IPS-15b (cell line): Measurements from ENCODE around the gene PDE6A.

Experiments
- H3K27me3 ChIP-seq: one replicate; pipeline ENCODE4 v1.6.1; 2013; ENCODE audit warnings: low read length; ENCODE audit not compliant: control insufficient read depth, insufficient read depth
- H3K36me3 ChIP-seq: one replicate; pipeline ENCODE4 v1.6.1; 2013; ENCODE audit warnings: low read length; ENCODE audit not compliant: control insufficient read depth, insufficient read depth
- H3K4me1 ChIP-seq: one replicate; pipeline ENCODE4 v1.6.1; 2013; ENCODE audit warnings: mild to moderate bottlenecking, low read length; ENCODE audit not compliant: control insufficient read depth, insufficient read depth
- H3K4me3 ChIP-seq: one replicate; pipeline ENCODE4 v1.5.1; 2013; ENCODE audit warnings: low read depth, low read length
- H3K9ac ChIP-seq: one replicate; pipeline ENCODE4 v1.6.1; 2013; ENCODE audit warnings: low read depth, mild to moderate bottlenecking, low read length
- H3K9me3 ChIP-seq: one replicate; pipeline ENCODE4 v1.6.1; 2013; ENCODE audit warnings: mild to moderate bottlenecking, low read length; ENCODE audit not compliant: control insufficient read depth, insufficient read depth

The PDE6A gene

DNA sequence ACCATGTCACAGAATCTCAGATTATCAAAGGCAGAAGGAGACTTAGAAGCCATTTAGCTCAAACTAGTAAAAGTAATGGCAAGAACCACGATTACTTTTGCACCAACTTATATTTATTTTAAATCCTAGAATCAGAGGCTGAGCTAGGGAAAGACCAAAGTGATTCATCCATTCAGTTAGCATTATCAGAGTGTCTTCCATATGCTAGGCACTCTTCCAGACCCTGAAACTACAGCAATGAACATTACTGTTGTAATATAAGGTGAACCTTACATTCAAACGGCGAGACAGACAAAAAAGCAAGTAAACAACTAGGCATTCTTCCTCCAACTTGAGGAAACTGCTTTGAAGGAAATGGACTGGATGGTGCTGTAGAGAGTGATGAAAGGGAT is 7.9 kb downstream of the PDE6A start:
- no peak overlapping the region for H3K4me3 ChIP-seq
- no peak overlapping the region for H3K9ac ChIP-seq
- no peaks in the 10 kb centered on the region for H3K4me1 ChIP-seq
- H3K9me3 ChIP-seq: no peaks in the 10 kb centered on the region
- no peaks in the 10 kb centered on the region for H3K36me3 ChIP-seq
- H3K27me3 ChIP-seq: no peaks in the 10 kb centered on the region

DNA sequence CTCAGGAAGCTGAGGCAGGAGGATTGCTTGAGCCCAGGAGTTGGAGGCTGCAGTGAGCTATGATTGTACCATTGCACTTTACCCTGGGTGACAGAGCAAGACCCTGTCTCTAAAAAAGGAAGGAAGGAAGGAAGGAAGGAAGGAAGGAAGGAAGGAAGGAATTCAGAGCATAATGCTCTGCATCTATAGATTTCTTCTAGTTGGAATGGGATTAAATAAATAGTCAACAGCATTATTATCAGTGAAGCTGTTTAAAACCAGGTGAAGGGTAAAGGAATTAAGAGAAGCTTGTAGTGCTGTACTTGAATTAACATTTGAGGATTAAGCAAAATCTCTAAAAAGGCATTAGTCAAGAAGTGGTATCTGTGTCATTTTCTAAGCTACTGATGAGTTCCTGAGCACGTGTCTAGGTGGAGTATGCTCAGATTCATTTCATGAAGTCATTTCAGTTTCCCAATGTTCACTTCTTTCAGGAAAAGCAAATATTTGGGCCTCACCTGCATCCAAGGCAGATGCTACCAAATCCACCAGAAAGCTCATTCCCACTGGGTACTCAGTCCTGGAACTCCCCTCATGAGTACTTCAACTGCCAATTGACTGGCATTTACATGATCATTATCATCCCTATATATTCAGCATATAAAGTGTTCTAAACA is 8.4 kb downstream of the PDE6A start:
- Histone ChIP-seq H3K27me3 (no peaks in the 10 kb centered on the region), H3K9me3 (no peaks in the 10 kb centered on the region), H3K4me3 (no peak overlapping the region), H3K36me3 (no peaks in the 10 kb centered on the region), H3K4me1 (no peaks in the 10 kb centered on the region), H3K9ac (no peak overlapping the region)

DNA sequence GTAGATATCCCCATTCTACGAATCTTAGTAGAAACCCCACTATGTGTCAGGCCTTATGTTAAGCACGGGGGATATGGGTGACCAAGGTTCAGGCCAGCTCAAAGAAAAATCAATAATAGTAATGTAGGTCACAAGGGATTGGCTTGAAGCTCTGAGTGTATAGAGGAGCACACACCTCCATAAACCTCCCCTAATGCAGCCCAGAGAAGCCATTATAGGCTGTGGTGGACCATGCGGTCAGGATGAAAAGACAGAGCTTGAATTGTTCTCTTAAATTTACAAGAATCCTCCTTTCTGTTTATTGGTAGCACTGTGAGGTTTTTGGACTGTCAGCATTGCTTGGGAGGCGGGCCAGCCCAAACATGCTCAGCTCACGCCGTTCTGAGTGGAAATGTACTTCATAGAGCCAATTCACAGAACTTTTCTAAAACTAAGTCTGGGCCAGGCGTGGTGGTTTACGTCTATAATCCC is 9.1 kb downstream of the PDE6A start:
- no peak overlapping the region for H3K9ac ChIP-seq

DNA sequence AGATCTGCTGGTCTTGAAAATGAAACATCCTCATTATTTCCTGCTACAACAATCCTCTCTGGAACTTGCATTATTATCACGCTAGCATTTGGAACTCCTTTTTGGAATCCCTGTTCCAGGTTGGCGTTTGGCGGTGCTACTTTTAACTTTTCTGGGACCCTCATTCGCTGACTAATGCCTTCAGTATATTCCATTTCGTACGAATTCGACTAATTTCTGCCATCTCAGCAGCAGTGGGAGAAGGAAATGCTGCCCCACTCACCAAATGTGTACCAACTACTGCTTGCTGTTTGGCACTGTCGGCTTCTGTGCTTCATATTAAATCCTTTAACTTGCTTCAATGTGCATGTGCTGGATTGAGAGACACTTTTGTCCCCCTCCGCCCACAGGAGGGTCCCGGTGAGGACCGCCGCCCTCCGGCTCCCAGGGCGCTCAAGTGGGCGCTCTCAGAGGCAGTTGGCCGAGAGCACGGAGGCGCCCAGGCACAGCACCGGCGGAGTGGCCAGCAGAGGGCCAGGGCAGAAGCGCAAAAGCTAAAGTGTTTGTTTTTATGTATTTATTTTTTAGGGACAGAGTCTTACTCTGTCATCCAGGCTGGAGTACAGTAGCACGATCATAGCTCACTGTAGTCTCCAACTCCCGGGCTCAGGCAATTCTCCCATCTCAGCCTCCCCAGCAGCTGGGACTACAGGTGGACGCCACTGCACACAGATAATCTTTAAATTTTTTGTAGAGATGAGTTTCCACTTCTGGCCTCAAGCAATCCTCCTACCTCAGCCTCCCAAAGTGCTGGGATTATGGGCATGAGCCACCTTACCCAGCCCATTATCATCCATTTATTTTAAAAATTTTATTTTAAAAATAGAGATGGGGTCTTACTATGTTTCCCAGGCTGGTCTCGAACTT is 11.9 kb downstream of the PDE6A start:
- H3K4me1 ChIP-seq: no peaks in the 10 kb centered on the region

More for the DNA sequence above, 9.1 kb downstream of the PDE6A start:
- H3K4me1 ChIP-seq: no peaks in the 10 kb centered on the region
- H3K36me3 ChIP-seq: no peaks in the 10 kb centered on the region
- H3K27me3 ChIP-seq: no peaks in the 10 kb centered on the region
- no peak overlapping the region for H3K4me3 ChIP-seq
- no peaks in the 10 kb centered on the region for H3K9me3 ChIP-seq

DNA sequence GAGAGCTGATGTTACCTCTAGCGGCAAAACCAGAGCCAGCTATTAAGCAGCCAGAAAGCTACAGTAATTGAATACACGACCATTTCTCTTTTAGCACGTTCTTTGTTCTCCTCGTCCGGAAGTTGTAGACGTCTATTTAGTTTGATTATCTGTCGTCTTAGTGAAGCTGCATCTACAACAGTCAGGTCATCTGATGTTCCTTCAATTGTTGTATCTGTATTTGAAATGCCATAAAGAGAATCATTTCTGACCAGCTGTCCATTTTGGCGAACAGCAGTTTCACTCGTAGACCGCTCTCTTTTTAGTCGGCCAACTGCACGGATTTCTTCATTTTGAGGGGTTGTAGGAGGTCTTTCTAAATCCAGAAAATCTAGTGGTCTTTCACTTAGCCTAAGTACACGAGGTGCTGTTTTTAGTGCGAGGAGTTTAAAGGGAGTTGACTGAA is 12.6 kb downstream of the PDE6A start:
- Histone ChIP-seq H3K9ac (no peak overlapping the region), H3K4me3 (no peak overlapping the region), H3K36me3 (no peaks in the 10 kb centered on the region), H3K9me3 (no peaks in the 10 kb centered on the region), H3K27me3 (no peaks in the 10 kb centered on the region), H3K4me1 (no peaks in the 10 kb centered on the region)

More for the DNA sequence above, 11.9 kb downstream of the PDE6A start:
- H3K36me3 ChIP-seq: no peaks in the 10 kb centered on the region
- no peak overlapping the region for H3K4me3 ChIP-seq
- H3K9ac ChIP-seq: no peak overlapping the region
- H3K27me3 ChIP-seq: no peaks in the 10 kb centered on the region
- H3K9me3 ChIP-seq: no peaks in the 10 kb centered on the region

DNA sequence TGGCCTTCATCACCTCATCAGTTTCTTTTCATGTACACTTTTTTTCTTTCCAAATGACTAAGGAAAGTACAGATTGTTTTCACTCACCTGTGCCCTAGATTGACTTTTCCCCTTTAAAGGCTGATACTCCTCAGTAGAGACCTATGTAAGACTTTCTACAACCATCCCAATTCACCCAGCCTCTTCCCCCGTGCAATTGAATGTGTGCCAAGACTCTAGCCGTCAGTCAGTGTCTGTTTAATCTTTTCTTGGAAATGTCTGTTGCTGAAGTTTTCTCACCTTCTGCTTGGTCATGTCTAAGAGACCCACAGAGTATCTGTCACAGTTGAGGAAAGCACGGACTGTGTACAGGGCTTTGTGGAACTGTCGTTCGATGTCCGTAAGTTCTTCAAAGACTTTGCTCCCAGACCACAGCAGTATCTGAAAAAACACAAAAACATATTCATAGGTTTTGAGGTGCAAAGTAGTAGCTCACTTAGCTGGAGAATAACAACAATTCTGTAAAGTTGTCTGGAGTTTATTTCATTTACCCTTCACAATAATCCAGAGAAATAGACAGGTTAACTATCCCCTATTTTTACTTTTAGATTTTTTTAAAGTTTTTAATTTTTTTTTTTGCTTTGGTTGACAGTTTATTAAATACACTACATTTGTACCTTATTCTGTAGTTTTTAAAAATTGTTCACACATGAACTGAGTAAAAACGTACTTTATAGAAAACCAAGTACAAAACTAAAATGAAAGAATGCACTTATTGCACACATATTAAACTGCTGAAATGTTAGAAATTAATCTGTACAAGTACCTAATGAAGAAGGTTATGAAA is 13.6 kb downstream of the PDE6A start:
- Histone ChIP-seq H3K9ac (no peak overlapping the region), H3K4me3 (no peak overlapping the region), H3K9me3 (no peaks in the 10 kb centered on the region), H3K27me3 (no peaks in the 10 kb centered on the region), H3K36me3 (no peaks in the 10 kb centered on the region), H3K4me1 (no peaks in the 10 kb centered on the region)

DNA sequence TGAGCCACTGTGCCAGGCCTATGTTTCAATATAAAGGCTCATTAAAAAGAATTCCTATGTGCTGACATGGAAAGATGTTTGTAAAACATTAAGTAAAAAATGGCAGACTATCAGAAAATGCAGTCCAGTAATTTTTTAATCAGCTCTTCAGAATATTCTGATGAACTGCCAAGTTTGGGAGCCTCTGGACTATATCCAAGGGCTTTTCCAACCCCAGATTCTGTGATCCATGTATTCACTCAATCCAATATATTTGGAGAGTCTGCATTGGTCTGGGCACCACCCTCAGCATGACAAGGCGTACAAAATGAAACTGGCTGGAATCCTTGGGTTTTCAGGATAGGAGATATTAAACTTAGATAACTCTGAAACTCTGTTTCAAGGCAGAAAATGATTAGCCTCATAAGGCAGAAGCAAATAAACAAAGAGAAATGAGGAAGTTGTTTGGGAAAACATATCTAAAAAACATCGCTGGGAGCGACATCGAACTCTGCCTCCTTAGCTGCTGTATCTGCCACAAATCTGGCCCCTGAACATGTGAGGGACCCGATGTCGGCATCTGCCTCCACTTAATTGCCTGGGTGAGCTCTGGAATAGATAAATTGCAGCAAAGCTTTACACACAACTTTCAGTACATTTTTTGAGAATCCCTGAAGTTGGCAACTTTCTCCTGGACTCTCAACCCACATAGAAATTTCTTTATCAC is 14.4 kb downstream of the PDE6A start:
- no peaks in the 10 kb centered on the region for H3K9me3 ChIP-seq
- no peak overlapping the region for H3K9ac ChIP-seq
- no peaks in the 10 kb centered on the region for H3K36me3 ChIP-seq
- no peaks in the 10 kb centered on the region for H3K27me3 ChIP-seq
- H3K4me3 ChIP-seq: no peak overlapping the region
- no peaks in the 10 kb centered on the region for H3K4me1 ChIP-seq

DNA sequence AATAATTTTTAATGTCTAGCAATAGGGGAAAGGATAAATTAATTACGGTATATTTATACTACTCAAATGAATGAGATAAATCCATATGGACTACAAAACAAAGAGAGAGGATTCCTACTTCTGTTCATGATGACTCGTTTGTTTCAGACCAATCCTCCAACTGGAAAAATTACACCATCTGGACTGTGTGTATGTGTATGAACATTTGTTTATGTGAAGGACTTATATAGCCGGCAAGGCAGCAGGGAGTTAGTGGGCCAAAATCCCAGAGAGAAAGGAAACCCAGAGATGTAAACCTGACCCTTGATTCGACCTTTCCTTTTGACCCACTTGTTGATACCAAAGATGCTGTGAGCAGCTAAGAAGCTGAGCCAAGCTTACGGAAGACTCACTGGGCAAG is 20.1 kb downstream of the PDE6A start:
- H3K27me3 ChIP-seq: no peaks in the 10 kb centered on the region
- H3K9me3 ChIP-seq: no peaks in the 10 kb centered on the region
- no peak overlapping the region for H3K9ac ChIP-seq
- H3K4me1 ChIP-seq: no peaks in the 10 kb centered on the region
- no peak overlapping the region for H3K4me3 ChIP-seq
- no peaks in the 10 kb centered on the region for H3K36me3 ChIP-seq

DNA sequence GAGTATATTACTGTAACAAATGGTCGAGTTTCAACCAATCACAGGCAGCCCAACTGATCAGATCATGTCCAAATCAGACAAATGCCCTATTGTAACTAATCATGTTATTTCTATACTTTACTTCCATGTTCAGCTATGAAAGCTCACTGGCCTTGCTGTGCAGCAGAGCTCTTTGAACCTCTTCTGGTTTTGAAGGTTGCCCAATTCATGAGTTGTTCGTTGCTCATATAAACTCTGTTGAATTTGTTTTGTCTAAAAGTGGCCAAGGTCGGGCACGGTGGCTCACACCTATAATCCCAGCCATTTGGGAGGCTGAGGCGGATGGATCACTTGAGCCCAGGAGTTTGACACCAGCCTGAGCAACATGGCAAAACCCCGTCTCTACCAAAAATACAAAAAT is 21.6 kb downstream of the PDE6A start:
- Histone ChIP-seq H3K36me3 (no peaks in the 10 kb centered on the region), H3K9me3 (no peaks in the 10 kb centered on the region), H3K27me3 (no peaks in the 10 kb centered on the region), H3K4me1 (no peaks in the 10 kb centered on the region), H3K4me3 (no peak overlapping the region), H3K9ac (no peak overlapping the region)

DNA sequence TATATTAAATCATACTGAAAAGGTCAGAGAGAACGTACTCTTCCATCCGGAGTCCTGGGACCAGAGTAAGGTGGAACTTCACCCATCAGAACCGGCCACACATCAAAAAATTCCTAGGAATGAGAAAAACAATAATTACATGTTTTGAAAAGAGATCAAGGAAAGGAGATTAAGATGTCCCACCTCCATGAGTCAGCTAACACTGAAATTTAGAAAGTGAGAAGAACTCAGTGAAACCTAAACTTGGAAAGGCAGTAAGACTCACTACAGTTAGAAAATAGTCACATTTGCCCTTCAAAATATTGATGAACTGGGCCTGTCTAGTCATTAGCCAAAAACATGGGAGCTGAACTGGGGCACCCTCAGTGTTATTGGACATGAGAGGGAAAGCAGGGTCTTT is 23.0 kb downstream of the PDE6A start:
- Histone ChIP-seq H3K4me1 (no peaks in the 10 kb centered on the region), H3K9me3 (no peaks in the 10 kb centered on the region), H3K4me3 (no peak overlapping the region), H3K27me3 (no peaks in the 10 kb centered on the region), H3K9ac (no peak overlapping the region), H3K36me3 (no peaks in the 10 kb centered on the region)

DNA sequence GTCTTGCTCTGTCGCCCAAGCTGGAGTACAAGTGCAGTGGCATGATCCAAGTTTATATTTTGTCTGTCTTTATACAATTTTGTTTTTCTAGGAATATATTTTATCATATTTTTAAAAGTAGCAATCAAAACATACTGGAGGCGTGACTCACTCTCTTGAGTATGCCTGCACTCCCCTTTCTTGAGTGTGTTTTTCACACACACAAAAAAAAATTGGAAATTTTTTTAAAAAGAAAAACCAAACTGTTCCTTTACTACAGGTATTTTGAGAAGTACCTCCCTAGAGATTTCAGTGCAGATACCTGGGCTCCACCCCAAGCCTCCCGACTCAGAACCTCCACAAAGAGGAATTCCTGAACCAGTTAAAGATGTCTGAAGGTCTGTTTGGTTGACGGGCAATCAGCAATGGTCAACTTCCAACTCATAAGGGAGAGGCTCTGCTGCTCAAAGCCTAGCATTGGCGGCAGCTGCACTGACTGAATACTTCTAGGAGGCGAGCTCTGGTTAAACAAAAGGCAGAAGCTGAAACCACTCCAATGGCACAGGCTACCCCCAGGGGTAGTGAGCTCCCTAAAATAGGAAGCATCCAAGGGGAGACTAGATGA is 27.4 kb downstream of the PDE6A start:
- Histone ChIP-seq H3K27me3 (no peaks in the 10 kb centered on the region), H3K4me3 (no peak overlapping the region), H3K9ac (no peak overlapping the region), H3K4me1 (no peaks in the 10 kb centered on the region), H3K36me3 (no peaks in the 10 kb centered on the region), H3K9me3 (no peaks in the 10 kb centered on the region)
